ENCODE measurements around the gene NCOA3.

DNA sequence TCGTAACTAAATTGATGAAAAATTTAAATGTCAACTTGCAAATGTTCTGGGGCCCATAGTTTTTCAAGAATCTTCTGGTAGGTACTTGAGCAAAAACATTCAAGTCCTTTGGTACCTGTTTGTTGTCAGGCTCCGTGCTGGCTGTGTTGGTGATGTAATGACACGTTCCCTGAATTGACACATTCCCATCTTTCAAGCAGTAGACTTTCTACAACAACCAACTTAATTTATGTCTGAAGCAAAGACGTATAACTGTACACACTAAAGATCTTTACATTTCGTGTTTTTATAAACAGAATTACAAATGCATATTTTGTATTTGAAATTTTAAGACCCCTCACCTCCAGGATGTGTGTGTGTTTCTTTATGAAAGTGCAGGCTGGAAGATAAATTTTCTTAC lies 49.5 kb downstream of the NCOA3 start:
- no peak for TF ChIP-seq CTCF (conservative IDR thresholded peaks at IDR 0.05; ENCODE audit: low read depth, low read length)
- TF ChIP-seq EZH2 (IDR thresholded peaks at IDR 0.05; ENCODE audit: low read length, unreplicated experiment) = no peak
- TF ChIP-seq EZH2phosphoT487 (IDR thresholded peaks at IDR 0.05; ENCODE audit: borderline replicate concordance, low read length) = no peak
